GM19043 (cell line): ENCODE data around the gene CELF2.

Source experiments
- ATAC-seq: cut with Tn5 transposase; IDR thresholded peaks from one replicate; pipeline ENCODE4 v1.9.1; 2021; ENCODE audit warnings: low read depth; ENCODE audit not compliant: unreplicated experiment

Gene CELF2

GRCh38 chr10:11020548-11020942, 2.9 kb downstream of the CELF2 start:
- no peak for ATAC-seq

- ATAC-seq = no peak
Measured at GRCh38 chr10:11022213-11022612, 4.5 kb downstream of the CELF2 start.

GRCh38 chr10:11023009-11023953, 5.6 kb downstream of the CELF2 start:
- ATAC-seq = no peak

- no peak for ATAC-seq
Measured at GRCh38 chr10:11024596-11024995, 6.9 kb downstream of the CELF2 start.

GRCh38 chr10:11025978-11026377, 8.3 kb downstream of the CELF2 start:
- no peak for ATAC-seq

- ATAC-seq = no peak
Measured at GRCh38 chr10:11026773-11027172, 9.1 kb downstream of the CELF2 start.

GRCh38 chr10:11034762-11035161, 17.1 kb downstream of the CELF2 start:
- no peak for ATAC-seq

- ATAC-seq = no peak
Measured at GRCh38 chr10:11035301-11035991, 17.8 kb downstream of the CELF2 start.

- ATAC-seq = no peak
Measured at GRCh38 chr10:11036424-11037011, 18.8 kb downstream of the CELF2 start.

GRCh38 chr10:11037991-11038390, 20.3 kb downstream of the CELF2 start:
- ATAC-seq = no peak

- no peak for ATAC-seq
Measured at GRCh38 chr10:11042357-11042756, 24.7 kb downstream of the CELF2 start.

- ATAC-seq = no peak
Measured at GRCh38 chr10:11043039-11043438, 25.4 kb downstream of the CELF2 start.

GRCh38 chr10:11043446-11044127, 25.9 kb downstream of the CELF2 start:
- no peak for ATAC-seq

GRCh38 chr10:11045487-11045886, 27.8 kb downstream of the CELF2 start:
- ATAC-seq = no peak

- no peak for ATAC-seq
Measured at GRCh38 chr10:11045995-11046775, 28.5 kb downstream of the CELF2 start.

GRCh38 chr10:11046776-11047160, 29.1 kb downstream of the CELF2 start:
- ATAC-seq = no peak

- ATAC-seq = no peak
Measured at GRCh38 chr10:11048707-11049278, 31.1 kb downstream of the CELF2 start.

GRCh38 chr10:11049806-11050205, 32.1 kb downstream of the CELF2 start:
- no peak for ATAC-seq
